Loucy (cell line): Measurements from ENCODE around the gene SIGLEC7.

Experiments
- H2AFZ ChIP-seq: fragments of 200-600 bp; sonication (generic); 2 replicates; pipeline ENCODE4 v1.6.0; 2016; ENCODE audit warnings: antibody characterized with exemption, mild to moderate bottlenecking, low read length, moderate library complexity
- H3F3A ChIP-seq: fragments of 200-600 bp; 2 replicates; pipeline ENCODE4 v1.6.0; 2016; ENCODE audit warnings: antibody characterized with exemption, low read depth, mild to moderate bottlenecking
- H3K27me3 ChIP-seq: fragments of 200-600 bp; sonication (generic); 2 replicates; pipeline ENCODE4 v1.6.1; 2014; ENCODE audit warnings: low read length, mild to moderate bottlenecking; ENCODE audit not compliant: insufficient read depth, poor library complexity, severe bottlenecking
- H3K36me3 ChIP-seq: fragments of 200-600 bp; sonication (generic); 2 replicates; pipeline ENCODE4 v1.6.1; 2016; ENCODE audit warnings: low read length; ENCODE audit not compliant: insufficient read depth
- H3K4me1 ChIP-seq: fragments of 200-600 bp; sonication (generic); 2 replicates; pipeline ENCODE4 v1.5.1; 2014; ENCODE audit warnings: low read length, mild to moderate bottlenecking; ENCODE audit not compliant: insufficient read depth, poor library complexity, severe bottlenecking
- H3K4me2 ChIP-seq: fragments of 200-600 bp; sonication (generic); 2 replicates; pipeline ENCODE4 v1.6.0; 2014; ENCODE audit warnings: antibody characterized with exemption, low read length, low read depth, mild to moderate bottlenecking; ENCODE audit not compliant: poor library complexity, severe bottlenecking
- H3K4me3 ChIP-seq: fragments of 200-600 bp; sonication (generic); 2 replicates; pipeline ENCODE4 v1.5.1; 2014; ENCODE audit warnings: low read length, mild to moderate bottlenecking, mixed read lengths; ENCODE audit not compliant: poor library complexity, severe bottlenecking
- H3K79me2 ChIP-seq: fragments of 200-600 bp; sonication (generic); 2 replicates; pipeline ENCODE4 v1.6.1; 2014; ENCODE audit warnings: low read length; ENCODE audit not compliant: insufficient read depth
- H3K9ac ChIP-seq: fragments of 200-600 bp; sonication (generic); 2 replicates; pipeline ENCODE4 v1.6.0; 2014; ENCODE audit warnings: mild to moderate bottlenecking, low read depth, low read length, moderate library complexity; ENCODE audit not compliant: poor library complexity, severe bottlenecking
- H3K9me2 ChIP-seq: fragments of 200-600 bp; sonication (generic); replicated peaks from 2 replicates; pipeline ENCODE4 v1.6.1; 2016; ENCODE audit warnings: low read depth, low read length, mixed read lengths
- H3K9me3 ChIP-seq: fragments of 200-600 bp; sonication (generic); 2 replicates; pipeline ENCODE4 v1.6.1; 2014; ENCODE audit warnings: mild to moderate bottlenecking, antibody characterized with exemption, low read length, low read depth; ENCODE audit not compliant: insufficient read depth
- H4K20me1 ChIP-seq: fragments of 200-600 bp; sonication (generic); 2 replicates; pipeline ENCODE4 v1.6.0; 2014; ENCODE audit warnings: antibody characterized with exemption, low read length, mild to moderate bottlenecking; ENCODE audit not compliant: insufficient read depth, poor library complexity, severe bottlenecking
- EZH2phosphoT487 ChIP-seq: fragments of 200-600 bp; IDR thresholded peaks from 2 replicates; pipeline ENCODE4 v1.6.1; 2018; ENCODE audit warnings: antibody characterized with exemption, mild to moderate bottlenecking, moderate library complexity, borderline replicate concordance
- TF ChIP-seq, protein P1 (sequence below): fragments of 200-600 bp; sonication (generic); conservative IDR thresholded peaks from 2 replicates; pipeline ENCODE4 v1.5.1; 2014; ENCODE audit warnings: mild to moderate bottlenecking, antibody characterized with exemption, low read length

Gene SIGLEC7

DNA sequence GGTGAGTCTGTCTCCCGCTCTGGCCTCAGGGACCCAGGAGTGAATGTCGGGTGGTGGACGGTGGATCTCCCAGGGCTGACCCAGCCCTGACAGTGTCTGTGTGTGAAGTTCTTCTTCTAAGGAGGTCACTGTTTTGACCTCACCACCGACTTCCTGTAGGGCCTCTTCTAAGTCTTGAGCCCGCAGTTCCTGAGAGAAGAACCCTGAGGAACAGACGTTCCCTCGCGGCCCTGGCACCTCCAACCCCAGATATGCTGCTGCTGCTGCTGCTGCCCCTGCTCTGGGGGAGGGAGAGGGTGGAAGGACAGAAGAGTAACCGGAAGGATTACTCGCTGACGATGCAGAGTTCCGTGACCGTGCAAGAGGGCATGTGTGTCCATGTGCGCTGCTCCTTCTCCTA, at the start of gene SIGLEC7:
SIGLEC7 (plus strand) TSS at position 183 of the 400 bp plus-strand sequence; CDS start at position 252, 69 bp downstream.
- Histone ChIP-seq H2AFZ (no peak within 1 kb of the TSS), H3K9me2 (no peaks in the 10 kb centered on the region), H3K36me3 (no peaks in the 10 kb centered on the region), H3K9ac (no peak within 1 kb of the TSS), H4K20me1 (no peaks in the 10 kb centered on the region), H3K4me1 (no peaks in the 10 kb centered on the region), H3F3A (no peaks in the 10 kb centered on the region), H3K9me3 (no peaks in the 10 kb centered on the region), H3K4me3 (no peak within 1 kb of the TSS), H3K4me2 (no peak within 1 kb of the TSS), H3K79me2 (no peaks in the 10 kb centered on the region), H3K27me3 (no peaks in the 10 kb centered on the region)
- no peak for TF ChIP-seq EZH2phosphoT487
- TF ChIP-seq, protein P1, sequence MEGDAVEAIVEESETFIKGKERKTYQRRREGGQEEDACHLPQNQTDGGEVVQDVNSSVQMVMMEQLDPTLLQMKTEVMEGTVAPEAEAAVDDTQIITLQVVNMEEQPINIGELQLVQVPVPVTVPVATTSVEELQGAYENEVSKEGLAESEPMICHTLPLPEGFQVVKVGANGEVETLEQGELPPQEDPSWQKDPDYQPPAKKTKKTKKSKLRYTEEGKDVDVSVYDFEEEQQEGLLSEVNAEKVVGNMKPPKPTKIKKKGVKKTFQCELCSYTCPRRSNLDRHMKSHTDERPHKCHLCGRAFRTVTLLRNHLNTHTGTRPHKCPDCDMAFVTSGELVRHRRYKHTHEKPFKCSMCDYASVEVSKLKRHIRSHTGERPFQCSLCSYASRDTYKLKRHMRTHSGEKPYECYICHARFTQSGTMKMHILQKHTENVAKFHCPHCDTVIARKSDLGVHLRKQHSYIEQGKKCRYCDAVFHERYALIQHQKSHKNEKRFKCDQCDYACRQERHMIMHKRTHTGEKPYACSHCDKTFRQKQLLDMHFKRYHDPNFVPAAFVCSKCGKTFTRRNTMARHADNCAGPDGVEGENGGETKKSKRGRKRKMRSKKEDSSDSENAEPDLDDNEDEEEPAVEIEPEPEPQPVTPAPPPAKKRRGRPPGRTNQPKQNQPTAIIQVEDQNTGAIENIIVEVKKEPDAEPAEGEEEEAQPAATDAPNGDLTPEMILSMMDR, result no peak

DNA sequence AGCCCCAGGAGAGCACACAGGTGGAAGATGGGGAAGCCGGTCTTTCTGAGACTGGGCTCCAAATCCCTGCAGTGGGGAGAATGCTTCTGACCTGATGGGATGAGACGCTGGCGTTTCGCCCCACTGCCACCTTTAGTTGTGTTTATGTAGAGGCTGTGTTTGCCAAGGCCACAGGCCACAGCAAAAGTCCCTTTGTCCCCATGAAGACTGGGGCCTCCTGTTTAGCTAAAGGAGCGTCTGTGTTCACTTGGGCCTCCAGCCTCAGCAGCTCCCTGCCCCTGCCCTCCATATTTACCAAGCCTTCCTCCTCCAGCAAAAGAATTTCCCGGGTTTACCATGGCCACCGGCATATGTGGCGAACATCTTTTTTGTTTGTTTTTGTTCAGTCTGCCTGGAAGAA, 49.0 kb upstream of the SIGLEC7 start:
- H3K27me3 ChIP-seq, result no peaks in the 10 kb centered on the region
- TF ChIP-seq, protein P1, result no peak
- TF ChIP-seq EZH2phosphoT487, result no peak
- H3K9me3 ChIP-seq, result no peaks in the 10 kb centered on the region
- no peaks in the 10 kb centered on the region for H3K79me2 ChIP-seq
- H3F3A ChIP-seq, result no peaks in the 10 kb centered on the region
- no peaks in the 10 kb centered on the region for H4K20me1 ChIP-seq
- H3K4me3 ChIP-seq, result no peak overlapping the region
- H3K9me2 ChIP-seq, result no peaks in the 10 kb centered on the region
- H3K9ac ChIP-seq, result no peak overlapping the region
- H3K4me1 ChIP-seq, result no peaks in the 10 kb centered on the region
- H3K4me2 ChIP-seq, result no peak overlapping the region
- no peaks in the 10 kb centered on the region for H3K36me3 ChIP-seq
- H2AFZ ChIP-seq, result no peak overlapping the region

DNA sequence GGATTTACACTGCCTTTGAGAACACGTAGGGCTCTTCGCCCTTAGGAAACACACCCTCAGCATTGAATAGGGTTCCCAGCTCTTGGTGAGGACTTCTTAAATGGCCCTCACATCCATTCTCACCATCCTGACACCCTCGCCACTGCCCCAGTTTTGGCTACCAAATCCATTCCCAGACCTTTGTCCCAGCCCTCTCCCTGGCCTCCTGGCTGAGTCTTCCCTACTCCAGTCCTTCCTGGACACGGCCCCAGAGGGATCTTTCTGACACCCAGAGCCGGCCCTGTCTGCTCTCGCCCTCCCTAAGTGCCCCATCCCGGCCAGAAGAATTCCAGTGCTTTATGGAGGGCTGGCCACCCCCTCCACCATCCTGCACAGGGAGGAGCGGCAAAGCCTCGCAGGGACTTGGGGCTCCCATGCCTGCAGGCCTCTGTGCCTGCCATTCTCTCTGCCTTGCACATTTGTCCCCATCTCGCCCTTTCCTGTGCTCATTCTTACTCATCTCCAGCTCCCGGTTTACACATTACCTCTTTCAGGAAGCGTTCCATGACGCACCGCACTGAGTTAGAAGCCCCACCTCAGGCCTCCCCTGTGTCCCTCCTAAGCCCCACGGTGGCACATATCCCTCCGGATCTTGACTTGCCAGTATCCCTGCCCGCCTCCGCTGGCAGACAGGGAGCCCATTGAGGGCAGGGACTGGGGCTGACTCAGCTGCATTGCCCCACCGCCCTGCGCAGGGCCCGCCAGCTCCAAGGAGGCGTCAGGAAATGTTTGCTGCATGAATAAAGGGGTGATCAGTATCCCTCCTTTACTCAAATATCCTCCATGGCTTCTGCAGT, 48.4 kb upstream of the SIGLEC7 start:
- Histone ChIP-seq H3K9ac (no peak overlapping the region), H3K4me3 (no peak overlapping the region), H3K9me2 (no peaks in the 10 kb centered on the region), H3F3A (no peaks in the 10 kb centered on the region), H3K4me2 (no peak overlapping the region), H3K27me3 (no peaks in the 10 kb centered on the region), H3K79me2 (no peaks in the 10 kb centered on the region), H3K9me3 (no peaks in the 10 kb centered on the region), H2AFZ (no peak overlapping the region), H4K20me1 (no peaks in the 10 kb centered on the region), H3K4me1 (no peaks in the 10 kb centered on the region), H3K36me3 (no peaks in the 10 kb centered on the region)
- TF ChIP-seq, protein P1, result no peak
- TF ChIP-seq EZH2phosphoT487, result no peak
